LNCaP clone FGC (cell line): Measurements from ENCODE around the gene SRPK2.
A peak's percentile ranks its signal among the peaks of the same experiment; 100 is the strongest.

Source experiments
- DNase-seq: peaks from one replicate; pipeline ENCODE4 v3.0.0-alpha.2; 2011; ENCODE audit warnings: low read depth
- H3K4me3 ChIP-seq: 2 replicates; pipeline ENCODE4 v1.5.1; 2011; ENCODE audit warnings: mild to moderate bottlenecking, low read depth, low read length, control low read depth
- TF ChIP-seq, protein P1 (sequence below): IDR thresholded peaks from 2 replicates; pipeline ENCODE4 v1.5.1; 2012; ENCODE audit warnings: mild to moderate bottlenecking; ENCODE audit not compliant: control insufficient read depth, insufficient read depth; ENCODE audit errors: extremely low read depth

Gene SRPK2

DNA sequence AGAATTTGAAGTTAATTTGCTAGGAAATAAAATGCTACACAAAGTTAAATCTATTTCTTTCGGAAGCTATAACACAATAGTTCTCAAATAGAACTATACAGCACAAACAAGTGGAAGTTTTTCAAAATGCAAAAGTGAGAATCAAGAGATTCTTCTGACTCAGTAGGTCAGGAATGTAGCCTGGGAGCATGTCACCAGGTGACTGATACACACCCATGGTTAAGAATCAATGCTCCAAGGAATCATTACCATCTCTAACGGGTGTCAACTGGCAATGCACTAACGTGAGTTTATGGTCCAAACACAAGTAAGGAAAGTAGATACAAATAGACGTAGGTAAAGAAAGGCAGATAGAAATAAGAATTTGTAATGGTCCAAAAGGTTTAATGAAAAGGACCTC is 170.5 kb downstream of the SRPK2 start:
- TF ChIP-seq, protein P1, sequence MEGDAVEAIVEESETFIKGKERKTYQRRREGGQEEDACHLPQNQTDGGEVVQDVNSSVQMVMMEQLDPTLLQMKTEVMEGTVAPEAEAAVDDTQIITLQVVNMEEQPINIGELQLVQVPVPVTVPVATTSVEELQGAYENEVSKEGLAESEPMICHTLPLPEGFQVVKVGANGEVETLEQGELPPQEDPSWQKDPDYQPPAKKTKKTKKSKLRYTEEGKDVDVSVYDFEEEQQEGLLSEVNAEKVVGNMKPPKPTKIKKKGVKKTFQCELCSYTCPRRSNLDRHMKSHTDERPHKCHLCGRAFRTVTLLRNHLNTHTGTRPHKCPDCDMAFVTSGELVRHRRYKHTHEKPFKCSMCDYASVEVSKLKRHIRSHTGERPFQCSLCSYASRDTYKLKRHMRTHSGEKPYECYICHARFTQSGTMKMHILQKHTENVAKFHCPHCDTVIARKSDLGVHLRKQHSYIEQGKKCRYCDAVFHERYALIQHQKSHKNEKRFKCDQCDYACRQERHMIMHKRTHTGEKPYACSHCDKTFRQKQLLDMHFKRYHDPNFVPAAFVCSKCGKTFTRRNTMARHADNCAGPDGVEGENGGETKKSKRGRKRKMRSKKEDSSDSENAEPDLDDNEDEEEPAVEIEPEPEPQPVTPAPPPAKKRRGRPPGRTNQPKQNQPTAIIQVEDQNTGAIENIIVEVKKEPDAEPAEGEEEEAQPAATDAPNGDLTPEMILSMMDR = no peak
- no peak for DNase-seq
- H3K4me3 ChIP-seq = no peak overlapping the region

DNA sequence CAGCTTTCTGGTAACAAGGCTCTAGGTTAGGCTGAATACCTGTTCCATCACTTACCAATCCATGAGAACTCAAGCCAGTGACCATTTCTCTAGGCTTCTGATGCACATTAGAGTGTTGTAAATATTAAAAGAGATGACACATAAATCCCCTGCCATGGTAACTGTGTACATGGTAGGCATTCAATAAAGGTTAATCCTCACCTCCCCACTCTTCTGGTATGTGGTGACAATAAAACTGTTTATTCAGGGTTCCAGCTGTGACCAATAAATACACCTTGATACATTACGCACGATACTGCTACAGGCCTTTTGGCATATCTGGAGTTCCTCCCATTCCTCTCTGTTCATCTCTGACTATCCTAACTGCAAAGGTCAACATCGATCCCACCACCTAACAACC is 171.9 kb downstream of the SRPK2 start:
- TF ChIP-seq, protein P1 = no peak
- peak; percentile 78 for DNase-seq
- no peak overlapping the region for H3K4me3 ChIP-seq

DNA sequence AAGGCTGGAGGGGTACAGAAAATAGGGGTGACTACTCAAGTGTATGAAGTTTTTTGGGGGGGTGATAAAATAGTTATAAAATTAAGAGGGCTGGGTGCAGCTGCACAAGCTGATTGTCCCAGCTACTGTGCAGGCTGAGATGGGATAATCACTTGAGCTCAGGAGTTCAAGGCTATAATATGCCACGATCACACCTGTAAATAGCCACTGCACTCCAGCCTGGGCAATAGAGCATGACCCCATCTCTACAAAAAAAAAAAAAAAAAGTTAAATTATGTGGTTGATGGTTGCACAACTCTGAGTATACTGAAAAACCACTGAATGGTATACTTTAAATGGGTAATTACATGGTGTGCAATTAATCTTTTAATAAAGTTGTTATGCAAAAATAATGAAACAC is 172.9 kb downstream of the SRPK2 start:
- DNase-seq = no peak
- no peak overlapping the region for H3K4me3 ChIP-seq
- TF ChIP-seq, protein P1 = no peak

DNA sequence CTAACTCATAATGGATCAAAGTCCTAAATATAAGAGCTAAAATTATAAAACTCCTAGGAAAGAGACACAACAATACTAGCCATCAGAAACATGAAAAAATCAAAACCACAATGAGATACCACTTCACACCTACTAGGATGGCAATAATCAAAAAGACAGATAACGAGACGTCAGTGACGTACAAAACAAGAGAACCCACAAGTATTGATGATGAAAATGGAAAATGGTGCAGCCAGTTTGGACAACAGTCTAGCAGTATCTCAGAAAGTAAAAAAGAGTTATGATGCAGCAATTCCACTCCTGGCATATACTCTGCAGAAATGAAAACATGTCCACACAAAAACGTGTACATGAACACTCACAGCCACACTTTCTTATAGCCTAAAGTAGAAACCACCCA is 173.5 kb downstream of the SRPK2 start:
- DNase-seq = no peak
- no peak overlapping the region for H3K4me3 ChIP-seq
- TF ChIP-seq, protein P1 = no peak

DNA sequence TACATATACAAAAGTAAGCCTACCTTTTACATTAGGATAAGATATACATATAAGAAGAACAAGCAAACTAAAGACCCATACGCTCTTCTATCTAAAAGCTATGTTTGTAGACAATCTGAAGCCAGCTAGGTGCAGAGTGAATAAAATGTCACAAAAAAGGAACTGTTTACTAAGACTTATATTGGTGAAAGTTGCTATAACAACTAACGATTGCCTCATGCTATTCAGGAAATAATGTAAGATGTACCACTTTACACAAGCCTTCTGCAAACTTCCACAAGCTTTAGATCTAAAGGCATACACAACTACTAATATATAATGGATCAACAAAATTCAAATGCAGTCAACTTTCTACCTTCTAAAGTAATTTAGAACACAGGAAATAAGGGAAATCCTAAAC is 175.1 kb downstream of the SRPK2 start:
- no peak for DNase-seq

DNA sequence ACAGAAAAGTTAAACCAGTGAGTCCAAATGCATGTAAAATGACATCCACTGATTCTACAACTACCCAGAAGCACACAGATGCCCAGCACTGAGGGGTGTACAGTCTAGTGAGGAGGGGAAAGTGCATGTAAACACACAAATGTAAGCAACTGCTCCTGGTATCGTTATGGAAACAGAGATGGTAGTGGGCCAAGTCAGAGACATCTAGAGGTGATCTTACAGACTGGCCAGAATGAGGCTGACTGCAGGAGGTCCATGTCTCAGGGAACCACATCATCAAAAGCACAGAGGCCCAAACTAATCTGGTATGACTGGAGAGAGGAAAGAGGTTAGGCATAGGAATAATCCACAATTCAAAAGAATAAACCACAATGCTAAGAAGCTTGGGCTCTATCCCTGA is 176.5 kb downstream of the SRPK2 start:
- TF ChIP-seq, protein P1 = no peak
- H3K4me3 ChIP-seq = no peak overlapping the region
- DNase-seq = no peak

More for the DNA sequence above, 175.1 kb downstream of the SRPK2 start:
- H3K4me3 ChIP-seq = no peak overlapping the region
- TF ChIP-seq, protein P1 = no peak

DNA sequence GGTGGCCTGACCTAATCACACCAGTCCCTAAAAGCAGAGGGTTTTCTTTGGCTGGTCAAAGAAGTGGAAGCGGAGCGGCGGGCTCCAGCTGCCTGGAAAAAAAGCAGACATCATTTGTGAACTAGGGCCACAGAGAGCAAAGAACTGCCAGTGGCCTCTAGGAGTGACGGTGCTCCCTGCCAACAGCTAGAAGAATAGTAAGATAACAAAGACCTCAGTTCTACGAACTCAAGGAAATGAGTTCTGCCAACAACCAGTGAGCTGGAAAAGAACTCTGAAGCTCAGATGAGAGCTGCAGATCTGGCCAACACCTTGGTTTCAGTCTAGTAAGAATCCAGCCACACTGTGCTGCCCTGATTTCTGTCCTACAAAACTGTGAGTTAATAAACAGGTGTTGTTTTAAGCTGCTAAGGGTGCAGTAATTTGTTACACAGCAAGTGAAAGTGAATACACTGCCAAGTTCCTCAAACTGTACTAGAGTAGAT is 178.0 kb downstream of the SRPK2 start:
- no peak for DNase-seq
- no peak overlapping the region for H3K4me3 ChIP-seq
- TF ChIP-seq, protein P1 = no peak
